K562 (cell line): ENCODE results near the gene CLIC3. TPM values are rescaled to one million over a fixed set of nuclear protein-coding genes. Genes with fewer than 3 reads are reported as not detected.

Experiments used
- ATAC-seq: fragments of 200-7000 bp; cut with Tn5 transposase; 3 replicates; pipeline ENCODE4 v1.9.1; 2020; ENCODE audit warnings: moderate library complexity
- BruUV-seq: library from RNA; stranded (reverse); fragments of 400-500 nt; replicated peaks from 2 replicates; lab custom pipeline; 2021; lab: Mats Ljungman, UMichigan
- CTCF ChIA-PET: fragments of 300-600 bp; formaldehyde crosslinking; extraction: SDS; loops from one replicate; lab custom pipeline; 2021; ENCODE audit warnings: low intra/inter-chr PET ratio; lab: Yijun Ruan, JAX
- POLR2A ChIA-PET: fragments of 300-600, 350-650 bp; sonication (Branson Sonifier 250); formaldehyde crosslinking; extraction: SDS; loops from one replicate; lab custom pipeline; 2021; ENCODE audit warnings: antibody characterized with exemption, inconsistent platforms; lab: Yijun Ruan, JAX
- DNase-seq, 4 experiments: peaks; one replicate each; pipeline versions ENCODE4 v3.0.0 to v3.0.0-alpha.2; 2011 to 2018; ENCODE audit warnings: low spot score in 3 of 4, mixed read lengths in 3 of 4; ENCODE audit errors: extremely low read depth in 1 of 4
- FAIRE-seq: peaks from 2 replicates; lab custom pipeline; 2011; peaks lifted over from hg19 to GRCh38; lab: Jason Lieb, UNC
- H2AFZ ChIP-seq: 2 replicates; pipeline ENCODE4 v1.6.0; 2011; ENCODE audit warnings: low read depth, low read length, control low read depth, inconsistent platforms
- H3K27ac ChIP-seq: fragments of 200-600 bp; 3 replicates; pipeline ENCODE4 v1.8.0; 2011; ENCODE audit warnings: low read depth, mild to moderate bottlenecking, control low read depth, inconsistent platforms, low read length, moderate library complexity, mixed read lengths; ENCODE audit errors: extremely low read depth
- H3K27me3 ChIP-seq, 2 experiments: fragments of 300-600 bp in 1 of 2; 2 replicates in 1 of 2; 3 replicates in 1 of 2; pipeline versions ENCODE4 v1.6.0 to v1.8.0; 2011; ENCODE audit warnings: inconsistent platforms in 2 of 2, low read length in 2 of 2, mild to moderate bottlenecking in 1 of 2, mixed read lengths in 1 of 2, moderate library complexity in 1 of 2; ENCODE audit not compliant: control insufficient read depth in 2 of 2, insufficient read depth in 2 of 2
- H3K36me3 ChIP-seq: fragments of 300-600 bp; 3 replicates; pipeline ENCODE4 v1.8.0; 2011; ENCODE audit warnings: mild to moderate bottlenecking, low read length, inconsistent platforms; ENCODE audit not compliant: control insufficient read depth, insufficient read depth
- H3K4me1 ChIP-seq, 2 experiments: fragments of 200-600 bp in 1 of 2; replicated peaks in 1 of 2; 2 replicates in 1 of 2; 3 replicates in 1 of 2; pipeline versions ENCODE4 v1.5.1 to v1.8.0; 2011; ENCODE audit warnings: inconsistent platforms in 2 of 2, low read length in 2 of 2, mild to moderate bottlenecking in 1 of 2, mixed read lengths in 1 of 2, moderate library complexity in 1 of 2; ENCODE audit not compliant: control insufficient read depth in 2 of 2, insufficient read depth in 2 of 2
- H3K4me2 ChIP-seq: 2 replicates; pipeline ENCODE4 v1.6.1; 2011; ENCODE audit warnings: low read length, control low read depth, inconsistent platforms, mixed read lengths; ENCODE audit not compliant: insufficient read depth
- H3K4me3 ChIP-seq: fragments of 200-600 bp; sonication (generic), shearing (Covaris generic); 2 replicates; pipeline ENCODE4 v1.5.1; 2016; ENCODE audit warnings: control low read depth, inconsistent platforms
- H3K79me2 ChIP-seq: fragments of 200-600 bp; 3 replicates; pipeline ENCODE4 v1.8.0; 2011; ENCODE audit warnings: low read length, inconsistent platforms; ENCODE audit not compliant: control insufficient read depth, insufficient read depth
- H3K9ac ChIP-seq, 2 experiments: 2 replicates each; pipeline versions ENCODE4 v1.6.0 to v1.6.1; 2011; ENCODE audit warnings: low read depth in 2 of 2, low read length in 2 of 2, control low read depth in 1 of 2, inconsistent platforms in 1 of 2, mild to moderate bottlenecking in 1 of 2, mixed read lengths in 1 of 2; ENCODE audit not compliant: insufficient read depth in 1 of 2
- H3K9me1 ChIP-seq: one replicate; pipeline ENCODE4 v1.6.0; 2011; ENCODE audit warnings: inconsistent platforms, mild to moderate bottlenecking, low read length, moderate library complexity; ENCODE audit not compliant: control insufficient read depth, insufficient read depth
- H3K9me3 ChIP-seq: replicated peaks from 2 replicates; pipeline ENCODE4 v1.5.1; 2011; ENCODE audit warnings: low read depth, low read length, inconsistent platforms; ENCODE audit not compliant: control insufficient read depth, insufficient read depth
- H4K20me1 ChIP-seq: replicated peaks from 2 replicates; pipeline ENCODE4 v1.6.1; 2011; ENCODE audit warnings: low read length, inconsistent platforms, mixed read lengths; ENCODE audit not compliant: control insufficient read depth, insufficient read depth
- BRCA1 ChIP-seq, 2 experiments: fragments of 450-650 bp in 1 of 2; sonication (generic) in 1 of 2; formaldehyde crosslinking in 1 of 2; IDR thresholded peaks; 2 replicates each; pipeline versions ENCODE4 v1.5.0 to v1.6.1; 2017 to 2020; ENCODE audit warnings: mild to moderate bottlenecking in 1 of 2, missing genetic modification reagents in 1 of 2
- BRD4 ChIP-seq: fragments of 200-600 bp; sonication (generic); IDR thresholded peaks from 2 replicates; pipeline ENCODE4 v1.6.1; 2017; ENCODE audit warnings: inconsistent platforms
- CCAR2 ChIP-seq: fragments of 200-400 bp; formaldehyde crosslinking; IDR thresholded peaks from 2 replicates; pipeline ENCODE4 v1.6.1; 2017; ENCODE audit warnings: mild to moderate bottlenecking, low read depth, low read length
- MIER1 ChIP-seq: fragments of 450-650 bp; IDR thresholded peaks from 2 replicates; pipeline ENCODE4 v1.6.1; 2016; ENCODE audit warnings: antibody characterized with exemption, mild to moderate bottlenecking, low read depth
- TOE1 ChIP-seq, 2 experiments: fragments of 450-650 bp in 1 of 2; sonication (generic) in 1 of 2; formaldehyde crosslinking in 1 of 2; IDR thresholded peaks; 2 replicates each; pipeline versions ENCODE4 v1.7.1 to v1.8.0; 2016 to 2022; ENCODE audit warnings: borderline replicate concordance in 2 of 2, mild to moderate bottlenecking in 2 of 2, antibody characterized with exemption in 1 of 2, inconsistent platforms in 1 of 2, low read depth in 1 of 2, missing genetic modification reagents in 1 of 2, moderate library complexity in 1 of 2
- U2AF2 ChIP-seq: fragments of 200-400 bp; formaldehyde crosslinking; optimal IDR thresholded peaks from 2 replicates; pipeline ENCODE3; 2017; ENCODE audit warnings: low read depth, mild to moderate bottlenecking, low read length
- ZNF354B ChIP-seq: fragments of 250-450 bp; sonication (Bioruptor Pico); IDR thresholded peaks from 2 replicates; pipeline ENCODE4 v1.4.0; 2020
- ZNF778 ChIP-seq: fragments of 450-650 bp; formaldehyde crosslinking; IDR thresholded peaks from 2 replicates; pipeline ENCODE4 v1.4.0; 2020; ENCODE audit warnings: mild to moderate bottlenecking, moderate library complexity
- WGBS: fragments of 100-300 bp; shearing (Covaris generic); methylation state at CpG from one replicate; pipeline ENCODE4 v1.1.6; 2016; ENCODE audit warnings: low coverage, mixed read lengths; ENCODE audit not compliant: insufficient coverage; ENCODE audit errors: missing lambda C conversion rate; 5-methylcytosine and 5-hydroxymethylcytosine counted together
- in situ Hi-C: fragments of 300-500 bp; cut with MboI; formaldehyde crosslinking; loops from 4 replicates; pipeline ENCODE4 v1.15.0; 2018; ENCODE audit warnings: inconsistent platforms, mixed read lengths
- intact Hi-C: fragments of 100-400 bp; cut with micrococcal nuclease; formaldehyde crosslinking; loops from 2 replicates; pipeline ENCODE4 v1.14.2; 2022
- polyA plus RNA-seq, 8 experiments: library from polyadenylated mRNA; depleted of rRNA in 4 of 8; stranded (reverse) in 5 of 8; unstranded in 3 of 8; fragments of >200 nt; fragmentation: Nextera tagmentation in 2 of 8; fragmentation: Illumina TruSeq in 1 of 8; extraction: Ambion mirVana in 2 of 8; extraction: Trizol in 1 of 8; gene quantifications; 2 replicates each; pipeline versions ENCODE4 v1.2.1 to v1.2.3, GENCODE V29; 2011 to 2014; ENCODE audit warnings: inconsistent platforms in 1 of 8, missing spikeins in 1 of 8
- total RNA-seq, 7 experiments: library from RNA; depleted of rRNA in 6 of 7; stranded (reverse); fragments of >200 nt in 6 of 7; fragmentation: Illumina TruSeq in 2 of 7; extraction: Trizol in 2 of 7; gene quantifications; 2 replicates each; pipeline versions ENCODE4 v1.2.1 to v1.2.3, GENCODE V29; 2011 to 2021; ENCODE audit warnings: low replicate concordance in 1 of 7
- TF ChIP-seq, protein P1 (sequence below): fragments of 250-450 bp; sonication (Bioruptor Pico); IDR thresholded peaks from 2 replicates; pipeline ENCODE4 v1.8.0; 2022; ENCODE audit warnings: moderate library complexity, mild to moderate bottlenecking, inconsistent platforms
- TF ChIP-seq, protein P2 (sequence below): fragments of 250-450 bp; sonication (Bioruptor Pico); IDR thresholded peaks from 2 replicates; pipeline ENCODE4 v1.8.0; 2022; ENCODE audit warnings: inconsistent platforms, mild to moderate bottlenecking, moderate library complexity, borderline replicate concordance
- TF ChIP-seq, protein P3 (sequence below): fragments of 250-450 bp; sonication (Bioruptor Pico); IDR thresholded peaks from 2 replicates; pipeline ENCODE4 v1.8.0; 2021; ENCODE audit warnings: borderline replicate concordance, mild to moderate bottlenecking, moderate library complexity; ENCODE audit not compliant: poor library complexity, severe bottlenecking

CLIC3 gene
- total and polyA plus RNA-seq, 9 of the 15 experiments (the other 6 are each of a cell fraction or from before 2014, with no cell fraction given), result 0.27 to 0.29 TPM; not detected in 7

DNA sequence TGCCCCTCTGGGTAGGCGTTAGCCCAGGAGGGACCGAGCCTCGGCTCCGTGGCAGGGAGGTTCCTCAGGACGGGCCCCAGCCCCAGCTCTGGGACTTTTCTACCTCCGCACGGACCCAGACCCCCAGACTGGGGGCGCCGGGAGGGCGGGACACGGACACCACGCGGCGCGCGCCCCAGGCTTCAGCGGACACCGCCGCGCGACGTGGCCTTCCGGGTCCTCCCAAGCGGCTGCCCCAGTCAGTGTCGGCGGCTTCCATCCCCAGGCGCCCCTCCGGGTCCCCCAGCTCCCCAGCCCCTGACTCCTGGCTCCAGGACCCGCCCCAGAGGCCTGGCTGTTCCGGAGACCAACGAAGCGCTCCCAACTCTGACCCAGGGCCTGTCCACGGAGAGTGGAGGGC is 10.5 kb downstream of the CLIC3 start:
- in situ Hi-C loops (no loop called here), intact Hi-C loops (no loop called here)
- no peaks in the 10 kb centered on the region for H4K20me1 ChIP-seq
- no peak overlapping the region for H3K9ac ChIP-seq
- BruUV-seq, result no TSS peak
- DNase-seq (no peak), ATAC-seq (no peak), FAIRE-seq (no peak)
- H3K9me1 ChIP-seq, result no peaks in the 10 kb centered on the region
- peaks cover 1% of the 10 kb centered on the region for H3K9me3 ChIP-seq
- no peaks in the 10 kb centered on the region for H3K79me2 ChIP-seq
- peaks cover 0 to 50% of the 10 kb centered on the region in 2 experiments; a peak in 4 of 5 replicates for H3K4me1 ChIP-seq
- 73% methylated on average over 11 of the region's 33 CpGs for WGBS
- ChIA-PET POLR2A (no interaction called here), CTCF (no interaction called here)
- H3K27me3 ChIP-seq, result no peaks in the 10 kb centered on the region
- H3K4me3 ChIP-seq, result no peak overlapping the region
- H3K4me2 ChIP-seq, result no peak overlapping the region
- H2AFZ ChIP-seq, result no peak overlapping the region
- TF ChIP-seq ZNF778 (CRISPR knock-in tag) (no peak), U2AF2 (no peak)
- no peaks in the 10 kb centered on the region for H3K36me3 ChIP-seq
- H3K27ac ChIP-seq, result no peak overlapping the region

DNA sequence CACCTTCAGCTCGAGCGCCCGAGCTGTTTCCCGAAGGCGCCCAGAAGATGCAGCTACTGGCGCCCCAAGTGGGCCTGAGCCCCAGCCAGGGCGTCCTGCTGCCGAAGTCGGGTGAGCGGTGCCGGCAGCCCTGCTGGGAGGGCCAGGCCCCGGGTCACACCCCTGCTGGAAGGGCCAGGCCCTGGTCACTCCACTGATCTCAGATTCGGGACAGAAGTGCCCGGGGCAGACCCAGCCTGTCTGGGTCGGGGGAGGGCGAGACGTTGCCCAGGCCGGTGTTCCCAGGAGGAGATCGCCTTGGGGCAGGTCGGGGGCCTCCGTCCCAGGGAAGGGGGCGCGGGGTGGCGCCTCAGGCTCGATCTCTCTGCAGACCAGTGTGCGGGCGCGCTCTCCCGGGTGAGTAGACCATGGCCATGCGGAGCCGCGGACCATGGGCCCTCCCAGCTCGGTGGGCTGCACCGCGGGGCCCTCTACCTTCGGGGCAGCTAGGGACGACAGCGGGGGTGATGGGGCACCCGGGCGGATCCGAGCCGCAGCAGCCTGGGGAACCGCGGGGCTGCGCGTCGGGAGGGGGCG is 11.3 kb downstream of the CLIC3 start:
- FAIRE-seq, result no peak
- Histone ChIP-seq H3K4me3 (no peak overlapping the region), H3K9me1 (no peaks in the 10 kb centered on the region), H3K79me2 (no peaks in the 10 kb centered on the region), H3K4me1 (peaks cover 3 to 56% of the 10 kb centered on the region in 2 experiments; a peak in 4 of 5 replicates), H2AFZ (no peak overlapping the region), H3K9me3 (no peaks in the 10 kb centered on the region), H3K4me2 (no peak overlapping the region), H3K9ac (no peak overlapping the region), H3K36me3 (no peaks in the 10 kb centered on the region), H4K20me1 (no peaks in the 10 kb centered on the region), H3K27ac (no peak overlapping the region), H3K27me3 (no peaks in the 10 kb centered on the region)
- CTCF ChIA-PET, result no interaction called here
- ATAC-seq, result no peak
- in situ Hi-C loops (no loop called here), intact Hi-C loops (no loop called here)
- DNase-seq, result no peak
- POLR2A ChIA-PET, result no interaction called here
- 68% methylated on average over 31 of the region's 48 CpGs for WGBS
- BruUV-seq, result no TSS peak
- TF ChIP-seq ZNF354B (CRISPR knock-in tag), result no peak
- no peak for TF ChIP-seq CCAR2
- TF ChIP-seq, protein P1, sequence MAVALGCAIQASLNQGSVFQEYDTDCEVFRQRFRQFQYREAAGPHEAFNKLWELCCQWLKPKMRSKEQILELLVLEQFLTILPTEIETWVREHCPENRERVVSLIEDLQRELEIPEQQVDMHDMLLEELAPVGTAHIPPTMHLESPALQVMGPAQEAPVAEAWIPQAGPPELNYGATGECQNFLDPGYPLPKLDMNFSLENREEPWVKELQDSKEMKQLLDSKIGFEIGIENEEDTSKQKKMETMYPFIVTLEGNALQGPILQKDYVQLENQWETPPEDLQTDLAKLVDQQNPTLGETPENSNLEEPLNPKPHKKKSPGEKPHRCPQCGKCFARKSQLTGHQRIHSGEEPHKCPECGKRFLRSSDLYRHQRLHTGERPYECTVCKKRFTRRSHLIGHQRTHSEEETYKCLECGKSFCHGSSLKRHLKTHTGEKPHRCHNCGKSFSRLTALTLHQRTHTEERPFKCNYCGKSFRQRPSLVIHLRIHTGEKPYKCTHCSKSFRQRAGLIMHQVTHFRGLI, result no peak
- TF ChIP-seq, protein P2, sequence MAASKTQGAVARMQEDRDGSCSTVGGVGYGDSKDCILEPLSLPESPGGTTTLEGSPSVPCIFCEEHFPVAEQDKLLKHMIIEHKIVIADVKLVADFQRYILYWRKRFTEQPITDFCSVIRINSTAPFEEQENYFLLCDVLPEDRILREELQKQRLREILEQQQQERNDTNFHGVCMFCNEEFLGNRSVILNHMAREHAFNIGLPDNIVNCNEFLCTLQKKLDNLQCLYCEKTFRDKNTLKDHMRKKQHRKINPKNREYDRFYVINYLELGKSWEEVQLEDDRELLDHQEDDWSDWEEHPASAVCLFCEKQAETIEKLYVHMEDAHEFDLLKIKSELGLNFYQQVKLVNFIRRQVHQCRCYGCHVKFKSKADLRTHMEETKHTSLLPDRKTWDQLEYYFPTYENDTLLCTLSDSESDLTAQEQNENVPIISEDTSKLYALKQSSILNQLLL (CRISPR knock-in tag), result no peak
- no peak for TF ChIP-seq MIER1
- TF ChIP-seq TOE1 (IDR thresholded peaks at IDR 0.05; ENCODE audit: borderline replicate concordance), result no peak
- TF ChIP-seq TOE1 (CRISPR knock-in tag; IDR thresholded peaks at IDR 0.05; ENCODE audit: borderline replicate concordance, low read depth), result no peak
- no peak for TF ChIP-seq BRD4
- no peak for TF ChIP-seq BRCA1 (IDR thresholded peaks at IDR 0.05)
- no peak for TF ChIP-seq BRCA1 (CRISPR knock-in tag; IDR thresholded peaks at IDR 0.05)
- TF ChIP-seq, protein P3, sequence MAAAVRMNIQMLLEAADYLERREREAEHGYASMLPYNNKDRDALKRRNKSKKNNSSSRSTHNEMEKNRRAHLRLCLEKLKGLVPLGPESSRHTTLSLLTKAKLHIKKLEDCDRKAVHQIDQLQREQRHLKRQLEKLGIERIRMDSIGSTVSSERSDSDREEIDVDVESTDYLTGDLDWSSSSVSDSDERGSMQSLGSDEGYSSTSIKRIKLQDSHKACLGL (CRISPR knock-in tag), result no peak
